Mammary epithelial cell (primary cell): Measurements from ENCODE around the gene APOL1.

Experiments
- CTCF ChIP-seq, 2 donors: IDR thresholded peaks in 1 of 2; conservative IDR thresholded peaks in 1 of 2; 2 replicates each; pipeline ENCODE4 v1.5.1; 2011 to 2012; ENCODE audit warnings: inconsistent platforms in 2 of 2, low read length in 2 of 2, mild to moderate bottlenecking in 2 of 2, control low read depth in 1 of 2, low read depth in 1 of 2; ENCODE audit not compliant: insufficient read depth in 1 of 2; ENCODE audit errors: extremely low read depth in 1 of 2
- EZH2 ChIP-seq: IDR thresholded peaks from 2 replicates; pipeline ENCODE4 v1.6.1; 2012; ENCODE audit warnings: low read length, inconsistent platforms, borderline replicate concordance

DNA sequence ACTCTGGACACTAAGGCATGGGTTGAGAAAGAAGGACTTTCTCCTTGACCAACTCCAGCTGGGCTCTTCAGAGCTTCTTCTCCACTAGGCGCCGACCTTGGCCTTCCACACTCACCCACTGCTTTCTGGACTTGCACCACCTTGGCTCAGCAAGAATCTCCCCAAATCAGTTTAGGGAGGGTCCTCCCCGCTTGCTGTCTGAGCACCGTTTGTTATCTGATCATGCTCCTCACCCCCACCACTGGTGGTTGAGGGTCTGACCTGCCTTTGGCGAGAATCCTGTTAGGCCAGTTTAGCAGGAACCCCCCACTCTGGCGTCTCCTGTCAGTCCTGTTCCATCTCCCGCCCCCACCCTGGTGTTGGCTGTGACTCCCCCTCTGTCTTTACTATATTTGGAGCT lies 24.0 kb upstream of the APOL1 start:
- no peak for TF ChIP-seq CTCF (conservative IDR thresholded peaks at IDR 0.05 in 1 of 2, IDR thresholded peaks at IDR 0.05 in 1 of 2; ENCODE audit: extremely low read depth in 1 of 2, insufficient read depth in 1 of 2, low read depth in 1 of 2, low read length in 2 of 2)
- TF ChIP-seq EZH2, result no peak
